ENCODE data around the gene AGBL1. TPM values are rescaled to one million over a fixed set of nuclear protein-coding genes. Genes with fewer than 3 reads are reported as not detected.
A peak's percentile ranks its signal among the peaks of the same experiment; 100 is the strongest.

Gene AGBL1
- polyA plus RNA-seq, 2 of the 4 experiments (the other 2 are of a cell fraction) = not detected

GRCh38 chr15:86879250-86880229 is 799.9 kb downstream of the AGBL1 start:
- DNase-seq (ENCODE audit: low read depth in 1 of 2, low spot score in 1 of 2) (no peak), FAIRE-seq (peak; percentile 68), ATAC-seq (no peak)
- TF ChIP-seq FOSL2 (IDR thresholded peaks at IDR 0.05) (no peak), FOSL2 (CRISPR knock-in tag; IDR thresholded peaks at IDR 0.05) (no peak), GATA3 (IDR thresholded peaks at IDR 0.05; ENCODE audit: borderline replicate concordance) (no peak), NPAS2 (CRISPR knock-in tag; IDR thresholded peaks at IDR 0.05; ENCODE audit: borderline replicate concordance) (no peak), FOSB (CRISPR knock-in tag; IDR thresholded peaks at IDR 0.05) (no peak), BCL3 (IDR thresholded peaks at IDR 0.05) (no peak), ZC3H11A (IDR thresholded peaks at IDR 0.05) (no peak), RARB (CRISPR knock-in tag; IDR thresholded peaks at IDR 0.05) (no peak), TFCP2L1 (CRISPR knock-in tag; IDR thresholded peaks at IDR 0.05) (no peak), JUN (IDR thresholded peaks at IDR 0.05) (no peak), KDM1A (IDR thresholded peaks at IDR 0.05; ENCODE audit: low read depth) (no peak), ZSCAN20 (CRISPR knock-in tag; IDR thresholded peaks at IDR 0.05) (no peak)
- TF ChIP-seq, protein P1, sequence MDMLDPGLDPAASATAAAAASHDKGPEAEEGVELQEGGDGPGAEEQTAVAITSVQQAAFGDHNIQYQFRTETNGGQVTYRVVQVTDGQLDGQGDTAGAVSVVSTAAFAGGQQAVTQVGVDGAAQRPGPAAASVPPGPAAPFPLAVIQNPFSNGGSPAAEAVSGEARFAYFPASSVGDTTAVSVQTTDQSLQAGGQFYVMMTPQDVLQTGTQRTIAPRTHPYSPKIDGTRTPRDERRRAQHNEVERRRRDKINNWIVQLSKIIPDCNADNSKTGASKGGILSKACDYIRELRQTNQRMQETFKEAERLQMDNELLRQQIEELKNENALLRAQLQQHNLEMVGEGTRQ (IDR thresholded peaks at IDR 0.05) = no peak
- CTCF ChIA-PET = no interaction called here
- Histone ChIP-seq H3K9me3 (no peaks in the 10 kb centered on the region), H3K4me3 (no peak overlapping the region), H3K27ac (no peak overlapping the region), H3K4me2 (no peak overlapping the region), H3K4me1 (no peaks in the 10 kb centered on the region)
- POLR2A ChIA-PET = no interaction called here
- WGBS (ENCODE audit: missing lambda C conversion rate) = 15% methylated on average over 10 of the region's 10 CpGs

GRCh38 chr15:86885616-86886015 is 805.9 kb downstream of the AGBL1 start:
- H3K9me3 ChIP-seq = no peaks in the 10 kb centered on the region
- no peak for DNase-seq (ENCODE audit: low read depth in 1 of 2, low spot score in 1 of 2)
- no peak overlapping the region for H3K4me2 ChIP-seq
- ATAC-seq = no peak
- TF ChIP-seq BHLHE40 (IDR thresholded peaks at IDR 0.05; ENCODE audit: low read depth, low read length) = no peak
- no peak overlapping the region for H3K27ac ChIP-seq
- 3% methylated on average over 1 of the region's 1 CpG for WGBS (ENCODE audit: missing lambda C conversion rate)
- no peak overlapping the region for H3K4me3 ChIP-seq
- CTCF ChIA-PET = no interaction called here
- POLR2A ChIA-PET = no interaction called here
- no peaks in the 10 kb centered on the region for H3K4me1 ChIP-seq
- no peak for FAIRE-seq

DNA sequence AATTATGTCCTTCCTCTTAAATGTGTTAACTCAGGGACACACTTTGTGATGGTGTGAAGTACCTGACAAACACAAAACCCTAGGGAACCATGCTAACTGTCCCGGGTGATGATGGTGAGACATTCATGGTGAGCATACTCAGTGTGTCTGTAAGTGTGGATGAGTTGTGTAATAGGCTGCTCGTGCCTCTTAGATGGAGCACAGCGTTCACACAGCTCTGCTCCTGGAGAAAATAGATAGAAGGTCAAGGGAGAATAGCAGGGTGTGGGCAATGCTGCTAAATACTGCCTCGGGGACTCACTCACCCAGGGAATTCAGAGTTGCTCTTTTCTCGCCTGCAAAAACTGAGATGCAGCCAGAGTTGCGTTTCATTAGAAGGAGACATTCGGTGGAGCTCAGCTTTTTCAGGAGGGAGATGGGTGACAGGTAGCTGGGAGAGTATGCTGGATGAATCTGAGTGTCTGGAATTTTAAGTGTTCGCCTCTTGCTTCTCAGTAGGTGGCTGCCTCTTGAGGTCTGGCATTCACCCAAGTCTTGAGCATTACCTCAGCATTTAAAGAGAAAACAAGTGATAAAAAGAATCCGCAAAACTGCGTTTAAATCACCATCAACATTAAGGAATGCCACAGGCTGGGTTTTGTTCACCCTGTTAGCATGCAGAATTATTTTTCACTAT is 813.2 kb downstream of the AGBL1 start:
- WGBS (ENCODE audit: missing lambda C conversion rate) = 2% methylated on average over 10 of the region's 10 CpGs
- Histone ChIP-seq H3K4me2 (no peak overlapping the region), H3K4me1 (no peaks in the 10 kb centered on the region), H3K4me3 (no peak overlapping the region), H3K27ac (no peak overlapping the region), H3K9me3 (no peaks in the 10 kb centered on the region)
- no peak for FAIRE-seq
- ChIA-PET CTCF (no interaction called here), POLR2A (no interaction called here)
- no peak for DNase-seq (ENCODE audit: low read depth in 1 of 2, low spot score in 1 of 2)
- no peak for ATAC-seq
- TF ChIP-seq TFCP2L1 (CRISPR knock-in tag; IDR thresholded peaks at IDR 0.05) (no peak), CBX8 (IDR thresholded peaks at IDR 0.05) (no peak), ZFP36 (IDR thresholded peaks at IDR 0.05; ENCODE audit: borderline replicate concordance, partially characterized antibody) (no peak), CHD4 (IDR thresholded peaks at IDR 0.05; ENCODE audit: borderline replicate concordance) (no peak), JUN (IDR thresholded peaks at IDR 0.05) (no peak), CTCF (IDR thresholded peaks at IDR 0.05) (no peak), RCOR1 (IDR thresholded peaks at IDR 0.05; ENCODE audit: low read depth, low read length) (no peak), CHD2 (IDR thresholded peaks at IDR 0.05; ENCODE audit: low read length, partially characterized antibody) (no peak), ZC3H11A (IDR thresholded peaks at IDR 0.05) (no peak), EHF (CRISPR knock-in tag; IDR thresholded peaks at IDR 0.05) (no peak), SREBF2 (IDR thresholded peaks at IDR 0.05) (no peak), EHMT2 (IDR thresholded peaks at IDR 0.05; ENCODE audit: low read depth) (no peak), PHF8 (IDR thresholded peaks at IDR 0.05; ENCODE audit: borderline replicate concordance, low read depth) (no peak)

Measured in A549 (cell line).